Psoas muscle (tissue), 8 donors: ENCODE results near the gene PHKG1. TPM values are rescaled to one million over a fixed set of nuclear protein-coding genes. Genes with fewer than 3 reads are reported as not detected.

Source experiments
- ATAC-seq, 4 donors: fragments of 200-7000 bp; cut with Tn5 transposase; one replicate each; pipeline ENCODE4 v1.9.1; 2020; ENCODE audit warnings: moderate library complexity in 3 of 4, mild to moderate bottlenecking in 2 of 4
- DNase-seq, 2 donors: peaks; one replicate each; pipeline ENCODE4 v3.0.0-alpha.2; 2020
- H3K27ac ChIP-seq: fragments of 200-600 bp; one replicate; pipeline ENCODE4 v1.8.0; 2022
- H3K27me3 ChIP-seq, 3 donors: fragments of 200-600 bp in 1 of 3; one replicate each; pipeline versions ENCODE4 v1.6.1 to v1.8.0; 2013 to 2022; ENCODE audit warnings: low read length in 2 of 3, mild to moderate bottlenecking in 2 of 3, moderate library complexity in 1 of 3; ENCODE audit not compliant: insufficient read depth in 3 of 3
- H3K36me3 ChIP-seq, 2 donors: fragments of 200-600 bp in 1 of 2; one replicate each; pipeline versions ENCODE4 v1.6.1 to v1.8.0; 2013 to 2022; ENCODE audit warnings: low read depth in 1 of 2, mild to moderate bottlenecking in 1 of 2, moderate library complexity in 1 of 2; ENCODE audit not compliant: insufficient read depth in 1 of 2
- H3K4me1 ChIP-seq: fragments of 200-600 bp; one replicate; pipeline ENCODE4 v1.8.0; 2022
- H3K4me3 ChIP-seq: fragments of 200-600 bp; one replicate; pipeline ENCODE4 v1.8.0; 2022; ENCODE audit warnings: mild to moderate bottlenecking
- H3K9me3 ChIP-seq: fragments of 200-600 bp; one replicate; pipeline ENCODE4 v1.8.0; 2022
- WGBS, 3 donors: extraction: QIAGEN DNeasy Blood & Tissue Kit; methylation state at CpG; one replicate each; pipeline versions ENCODE4 v1.1.6 to v1.1.7; 2013; 5-methylcytosine and 5-hydroxymethylcytosine counted together
- intact Hi-C, 2 donors: fragments of 100-400 bp; cut with DNase I; formaldehyde crosslinking; loops; one replicate each; pipeline versions ENCODE4 v1.11.0 to v1.14.2; 2022
- polyA plus RNA-seq, 3 donors: library from polyadenylated mRNA; stranded (reverse); fragments of 200-250 nt; gene quantifications; one replicate each; pipeline ENCODE4 v1.2.3, GENCODE V29; 2013
- total RNA-seq, 4 donors: library from RNA; stranded (reverse); fragmentation: NEBNext Ultra II Directional in 2 of 4; extraction: Animal tissue kit (Norgen Biotek cat#: 25700) in 2 of 4; gene quantifications; one replicate each; pipeline versions ENCODE4 v1.2.1 to v1.2.4, GENCODE V29; 2021 to 2023
- TF ChIP-seq, protein P1 (sequence below): fragments of 200-600 bp; IDR thresholded peaks from one replicate; pipeline ENCODE4 v1.8.0; 2022; ENCODE audit warnings: antibody characterized with exemption
- donor health status: healthy with polysubstance abuse.
- donor health status: DM: no; HTN: no; CAD: no; lungs with moderate emphysema.
- donor health status: Bipolar disorder and iron deficiency.
- donor health status: healthy.
- donor health status: DM: yes; HTN: yes; CAD: no.
- donor health status: DM: no; HTN: no; CAD: no.
- donor health status: DM: no; HTN: no; CAD: no.
- donor health status: DM: yes; HTN: yes; CAD: no.

The PHKG1 gene
- total and polyA plus RNA-seq, 7 donors: 9.2 to 99.6 (median 43.5) TPM

DNA sequence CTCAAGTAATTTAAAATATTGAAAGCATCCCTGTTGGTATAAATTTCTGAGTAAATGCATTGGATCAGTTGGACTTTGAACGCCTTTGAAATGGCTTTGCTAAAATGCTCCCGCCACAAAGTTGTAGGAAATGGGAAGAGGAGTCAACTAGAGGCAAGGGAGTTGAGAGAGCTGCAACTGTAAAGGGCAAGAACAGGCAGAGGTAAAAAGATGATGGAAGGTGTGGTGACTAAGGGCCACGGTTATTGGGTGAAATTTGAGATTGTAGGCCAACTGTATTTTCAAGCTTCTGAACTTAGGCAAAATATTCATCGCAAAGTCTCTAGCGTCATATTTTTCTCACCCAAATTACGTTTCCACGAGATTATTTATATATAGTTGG lies 29.3 kb downstream of the PHKG1 start:
- peaks cover 9% of the 10 kb centered on the region for H3K4me1 ChIP-seq
- H3K27me3 ChIP-seq: no peaks in the 10 kb centered on the region
- peaks cover 0 to 67% of the 10 kb centered on the region in 2 donors for H3K36me3 ChIP-seq
- peak overlapping the region; percentile 91 for H3K27ac ChIP-seq
- TF ChIP-seq, protein P1, sequence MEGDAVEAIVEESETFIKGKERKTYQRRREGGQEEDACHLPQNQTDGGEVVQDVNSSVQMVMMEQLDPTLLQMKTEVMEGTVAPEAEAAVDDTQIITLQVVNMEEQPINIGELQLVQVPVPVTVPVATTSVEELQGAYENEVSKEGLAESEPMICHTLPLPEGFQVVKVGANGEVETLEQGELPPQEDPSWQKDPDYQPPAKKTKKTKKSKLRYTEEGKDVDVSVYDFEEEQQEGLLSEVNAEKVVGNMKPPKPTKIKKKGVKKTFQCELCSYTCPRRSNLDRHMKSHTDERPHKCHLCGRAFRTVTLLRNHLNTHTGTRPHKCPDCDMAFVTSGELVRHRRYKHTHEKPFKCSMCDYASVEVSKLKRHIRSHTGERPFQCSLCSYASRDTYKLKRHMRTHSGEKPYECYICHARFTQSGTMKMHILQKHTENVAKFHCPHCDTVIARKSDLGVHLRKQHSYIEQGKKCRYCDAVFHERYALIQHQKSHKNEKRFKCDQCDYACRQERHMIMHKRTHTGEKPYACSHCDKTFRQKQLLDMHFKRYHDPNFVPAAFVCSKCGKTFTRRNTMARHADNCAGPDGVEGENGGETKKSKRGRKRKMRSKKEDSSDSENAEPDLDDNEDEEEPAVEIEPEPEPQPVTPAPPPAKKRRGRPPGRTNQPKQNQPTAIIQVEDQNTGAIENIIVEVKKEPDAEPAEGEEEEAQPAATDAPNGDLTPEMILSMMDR: no peak
- H3K4me3 ChIP-seq: peak overlapping the region; percentile 88
- no peak for DNase-seq
- 61 to 67% (median 61%) methylated on average over 7 of the region's 7 CpGs for WGBS, 3 donors
- H3K9me3 ChIP-seq: no peaks in the 10 kb centered on the region
- intact Hi-C loops: no loop called here
- peak; percentile 5 to 21 (median 15) for ATAC-seq

DNA sequence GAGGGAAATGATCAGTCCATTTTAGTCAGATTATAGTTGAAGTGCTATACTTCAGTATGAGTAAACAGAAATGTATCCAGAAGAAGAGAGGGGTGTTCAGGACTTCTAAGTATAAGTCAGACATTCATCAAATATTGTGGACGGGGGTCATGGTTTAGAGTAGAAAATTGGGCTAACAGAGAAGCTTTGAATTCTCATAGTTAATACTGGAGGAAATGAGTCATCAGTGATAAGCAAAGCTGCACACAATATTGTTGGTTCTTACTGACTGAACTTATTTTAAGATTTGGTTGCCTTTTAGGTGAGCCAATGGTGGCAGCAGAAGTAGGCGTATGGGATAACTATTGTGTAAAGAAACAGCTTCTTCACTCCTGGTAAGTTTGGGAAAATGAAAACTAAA lies 30.4 kb downstream of the PHKG1 start:
- Histone ChIP-seq H3K27me3 (no peaks in the 10 kb centered on the region), H3K4me1 (peaks cover 9% of the 10 kb centered on the region), H3K4me3 (no peak overlapping the region), H3K27ac (peak overlapping the region; percentile 91), H3K36me3 (peaks cover 5 to 71% of the 10 kb centered on the region in 2 donors), H3K9me3 (no peaks in the 10 kb centered on the region)
- 87 to 94% (median 89%) methylated on average over 2 of the region's 2 CpGs for WGBS, 3 donors
- no peak for ATAC-seq
- intact Hi-C loops: no loop called here
- TF ChIP-seq, protein P1: no peak
- no peak for DNase-seq

DNA sequence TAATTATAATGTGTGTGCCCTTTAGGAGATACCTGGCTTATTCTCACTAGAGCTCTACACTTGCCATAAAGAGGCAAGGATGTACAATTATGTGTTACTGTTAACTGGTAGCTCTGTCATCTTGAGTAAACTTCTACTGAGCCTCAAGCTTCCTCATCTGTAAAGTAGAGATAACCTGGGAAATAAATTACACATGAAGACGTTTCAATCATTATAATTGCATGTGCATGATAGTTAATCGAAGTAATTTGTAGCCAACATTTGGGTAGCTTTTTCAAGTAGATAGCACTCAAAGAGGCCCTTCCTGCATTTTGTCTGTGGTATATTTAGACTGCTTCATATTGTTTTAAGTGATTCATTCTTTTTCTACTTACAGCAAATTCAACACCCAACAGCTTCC lies 38.8 kb downstream of the PHKG1 start:
- TF ChIP-seq, protein P1: no peak
- H3K4me1 ChIP-seq: peaks cover 37% of the 10 kb centered on the region
- H3K9me3 ChIP-seq: no peaks in the 10 kb centered on the region
- no peaks in the 10 kb centered on the region for H3K27me3 ChIP-seq
- DNase-seq: no peak
- intact Hi-C loops: loop anchor here in 1 of 2 donors (5.0 kb wide), 1 partner anchor 77 kb away; no protein-coding TSS in a partner anchor
- H3K4me3 ChIP-seq: no peak overlapping the region
- WGBS, 3 donors: 82 to 88% (median 86%) methylated on average over 2 of the region's 2 CpGs
- no peak for ATAC-seq
- H3K27ac ChIP-seq: no peak overlapping the region
- H3K36me3 ChIP-seq: peaks cover 11 to 66% of the 10 kb centered on the region in 2 donors

DNA sequence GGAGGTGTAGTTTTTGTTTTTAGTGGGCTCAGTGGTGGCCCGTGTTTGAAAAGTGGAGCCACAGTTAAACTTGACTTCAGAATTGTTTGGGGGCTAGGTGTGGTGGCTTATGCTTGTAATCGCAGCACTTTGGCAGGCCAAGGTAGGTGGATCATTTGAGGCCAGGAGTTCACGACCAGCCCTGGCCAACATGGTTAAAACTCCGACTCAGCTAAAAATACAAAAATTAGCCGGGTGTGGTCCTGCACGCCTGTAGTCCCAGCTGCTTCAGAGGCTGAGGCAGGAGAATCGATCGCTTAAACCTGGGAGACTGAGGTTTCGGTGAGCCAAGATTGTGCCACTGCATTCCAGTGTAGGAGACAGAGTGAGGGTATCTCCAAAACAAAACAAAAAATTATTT lies 39.4 kb downstream of the PHKG1 start:
- Histone ChIP-seq H3K27me3 (no peaks in the 10 kb centered on the region), H3K36me3 (peaks cover 11 to 60% of the 10 kb centered on the region in 2 donors), H3K4me3 (peak overlapping the region; percentile 72), H3K27ac (no peak overlapping the region), H3K9me3 (no peaks in the 10 kb centered on the region), H3K4me1 (peaks cover 37% of the 10 kb centered on the region)
- WGBS, 3 donors: 83 to 87% (median 86%) methylated on average over 9 of the region's 9 CpGs
- TF ChIP-seq, protein P1: no peak
- ATAC-seq (no peak), DNase-seq (no peak)
- intact Hi-C loops: loop anchor here in 1 of 2 donors (5.0 kb wide), 1 partner anchor 76 kb away; no protein-coding TSS in a partner anchor
